H9 (cell line): ENCODE data around the gene CCL27. TPM values are rescaled to one million over a fixed set of nuclear protein-coding genes. Genes with fewer than 3 reads are reported as not detected.

ENCODE experiments used
- DNase-seq: peaks from one replicate; pipeline ENCODE4 v3.0.0-alpha.2; 2017
- H2AFZ ChIP-seq: one replicate; pipeline ENCODE4 v1.6.1; 2013; ENCODE audit warnings: mild to moderate bottlenecking, low read length, control low read depth, moderate library complexity
- H2AK5ac ChIP-seq: 2 replicates; pipeline ENCODE4 v1.6.1; 2013; ENCODE audit warnings: low read length, control low read depth, mixed read lengths; ENCODE audit not compliant: insufficient read length
- H2BK120ac ChIP-seq: one replicate; pipeline ENCODE4 v1.6.1; 2013; ENCODE audit warnings: low read depth, mild to moderate bottlenecking, low read length, control low read depth, inconsistent platforms; ENCODE audit not compliant: poor library complexity, severe bottlenecking
- H2BK12ac ChIP-seq: 2 replicates; pipeline ENCODE4 v1.6.1; 2013; ENCODE audit warnings: low read length, control low read depth, mixed read lengths, low read depth; ENCODE audit not compliant: insufficient read length
- H2BK15ac ChIP-seq: 2 replicates; pipeline ENCODE4 v1.6.1; 2013; ENCODE audit warnings: low read depth, low read length, control low read depth
- H2BK20ac ChIP-seq: one replicate; pipeline ENCODE4 v1.6.1; 2013; ENCODE audit warnings: low read depth, mild to moderate bottlenecking, low read length, control low read depth, inconsistent platforms; ENCODE audit not compliant: poor library complexity, severe bottlenecking
- H2BK5ac ChIP-seq: 2 replicates; pipeline ENCODE4 v1.6.1; 2013; ENCODE audit warnings: low read length, control low read depth, mixed read lengths; ENCODE audit not compliant: insufficient read length
- H3K14ac ChIP-seq: 2 replicates; pipeline ENCODE4 v1.6.1; 2013; ENCODE audit warnings: low read length, control low read depth; ENCODE audit not compliant: insufficient read depth
- H3K18ac ChIP-seq: 2 replicates; pipeline ENCODE4 v1.6.1; 2013; ENCODE audit warnings: low read depth, mild to moderate bottlenecking, mixed read lengths, low read length, control low read depth; ENCODE audit not compliant: insufficient read length
- H3K23ac ChIP-seq: 2 replicates; pipeline ENCODE4 v1.6.1; 2013; ENCODE audit warnings: low read length, control low read depth, mixed read lengths, low read depth; ENCODE audit not compliant: insufficient read length
- H3K23me2 ChIP-seq: 2 replicates; pipeline ENCODE4 v1.6.1; 2013; ENCODE audit warnings: low read depth, mild to moderate bottlenecking, mixed read lengths, low read length, control low read depth; ENCODE audit not compliant: insufficient read length, poor library complexity, severe bottlenecking
- H3K27ac ChIP-seq: 2 replicates; pipeline ENCODE4 v1.5.1; 2013; ENCODE audit warnings: low read length, control low read depth, mixed read lengths, low read depth; ENCODE audit not compliant: insufficient read length
- H3K27me3 ChIP-seq: 2 replicates; pipeline ENCODE4 v1.6.1; 2013; ENCODE audit warnings: low read length, control low read depth, inconsistent platforms; ENCODE audit not compliant: insufficient read depth
- H3K4ac ChIP-seq: 2 replicates; pipeline ENCODE4 v1.6.1; 2013; ENCODE audit warnings: low read depth, mild to moderate bottlenecking, control low read depth, inconsistent platforms, low read length, moderate library complexity
- H3K4me1 ChIP-seq: 2 replicates; pipeline ENCODE4 v1.6.1; 2013; ENCODE audit warnings: low read length, control low read depth, inconsistent platforms; ENCODE audit not compliant: insufficient read depth
- H3K4me2 ChIP-seq: 2 replicates; pipeline ENCODE4 v1.6.1; 2013; ENCODE audit warnings: low read length, control low read depth, mixed read lengths; ENCODE audit not compliant: insufficient read length, insufficient read depth
- H3K56ac ChIP-seq: 2 replicates; pipeline ENCODE4 v1.6.1; 2013; ENCODE audit warnings: low read depth, mild to moderate bottlenecking, mixed read lengths, low read length, control low read depth; ENCODE audit not compliant: insufficient read length
- H3K79me1 ChIP-seq: 2 replicates; pipeline ENCODE4 v1.6.1; 2013; ENCODE audit warnings: low read depth, mild to moderate bottlenecking, moderate library complexity, low read length, control low read depth, inconsistent platforms; ENCODE audit not compliant: insufficient read depth, poor library complexity, severe bottlenecking
- H3K79me2 ChIP-seq: 2 replicates; pipeline ENCODE4 v1.6.1; 2013; ENCODE audit warnings: low read length, control low read depth, inconsistent platforms; ENCODE audit not compliant: insufficient read depth
- H3K9ac ChIP-seq: 2 replicates; pipeline ENCODE4 v1.6.1; 2013; ENCODE audit warnings: low read length, control low read depth, mixed read lengths; ENCODE audit not compliant: insufficient read length; ENCODE audit errors: extremely low read depth
- H3K9me3 ChIP-seq: one replicate; pipeline ENCODE4 v1.6.1; 2013; ENCODE audit warnings: low read depth, low read length, inconsistent platforms; ENCODE audit not compliant: control insufficient read depth
- H3T11ph ChIP-seq: one replicate; pipeline ENCODE4 v1.6.1; 2013; ENCODE audit warnings: mild to moderate bottlenecking, low read length, control low read depth, inconsistent platforms
- H4K20me1 ChIP-seq: one replicate; pipeline ENCODE4 v1.6.1; 2013; ENCODE audit not compliant: control insufficient read depth, insufficient read length, insufficient read depth
- H4K5ac ChIP-seq: 2 replicates; pipeline ENCODE4 v1.6.1; 2013; ENCODE audit warnings: low read depth, mild to moderate bottlenecking, mixed read lengths, low read length, control low read depth; ENCODE audit not compliant: insufficient read length
- H4K8ac ChIP-seq: replicated peaks from 2 replicates; pipeline ENCODE4 v1.6.1; 2013; ENCODE audit warnings: low read length, control low read depth, mixed read lengths, low read depth; ENCODE audit not compliant: insufficient read length
- H4K91ac ChIP-seq: 2 replicates; pipeline ENCODE4 v1.6.1; 2013; ENCODE audit warnings: low read depth, mild to moderate bottlenecking, moderate library complexity, mixed read lengths, low read length, control low read depth; ENCODE audit not compliant: insufficient read length
- H3K27ac Mint-ChIP-seq, 3 experiments: 2 replicates in 2 of 3; 3 replicates in 1 of 3; pipeline ENCODE4 v1.8.0; 2020 to 2021; ENCODE audit warnings: mixed read lengths in 3 of 3, mild to moderate bottlenecking in 1 of 3, moderate library complexity in 1 of 3
- H3K27me3 Mint-ChIP-seq: 2 replicates; pipeline ENCODE4 v1.8.0; 2021; ENCODE audit warnings: low read depth, mild to moderate bottlenecking, moderate library complexity, mixed read lengths
- H3K36me3 Mint-ChIP-seq, 3 experiments: 2 replicates in 2 of 3; 3 replicates in 1 of 3; pipeline ENCODE4 v1.8.0; 2020 to 2021; ENCODE audit warnings: low read depth in 3 of 3, mixed read lengths in 3 of 3; ENCODE audit not compliant: insufficient read depth in 1 of 3
- H3K4me1 Mint-ChIP-seq, 2 experiments: 2 replicates each; pipeline ENCODE4 v1.8.0; 2020; ENCODE audit warnings: mixed read lengths in 2 of 2
- H3K4me3 Mint-ChIP-seq, 2 experiments: 2 replicates in 1 of 2; 3 replicates in 1 of 2; pipeline ENCODE4 v1.8.0; 2020 to 2021; ENCODE audit warnings: mild to moderate bottlenecking in 2 of 2, mixed read lengths in 2 of 2, moderate library complexity in 1 of 2
- H3K9me3 Mint-ChIP-seq, 2 experiments: 2 replicates in 1 of 2; 3 replicates in 1 of 2; pipeline ENCODE4 v1.8.0; 2020; ENCODE audit warnings: mild to moderate bottlenecking in 2 of 2, mixed read lengths in 2 of 2, moderate library complexity in 1 of 2
- WGBS: extraction: QIAGEN DNeasy Blood & Tissue Kit; methylation state at CpG from one replicate; pipeline ENCODE4 v1.1.7; 2013; ENCODE audit warnings: missing lambda C conversion rate, low lambda C conversion rate, mixed read lengths; ENCODE audit not compliant: insufficient read length; ENCODE audit errors: extremely low coverage; 5-methylcytosine and 5-hydroxymethylcytosine counted together
- total RNA-seq: library from RNA; stranded (reverse); gene quantifications from 2 replicates; pipeline ENCODE4 v1.2.1, GENCODE V29; 2021
- TF ChIP-seq, protein P1 (sequence below): fragments of 200-600 bp; sonication (generic); conservative IDR thresholded peaks from 3 replicates; pipeline ENCODE4 v1.8.0; 2021; ENCODE audit warnings: antibody characterized with exemption, mild to moderate bottlenecking

CCL27 gene
- total RNA-seq, 1 experiment from 2014 or later: 0.28 TPM

DNA sequence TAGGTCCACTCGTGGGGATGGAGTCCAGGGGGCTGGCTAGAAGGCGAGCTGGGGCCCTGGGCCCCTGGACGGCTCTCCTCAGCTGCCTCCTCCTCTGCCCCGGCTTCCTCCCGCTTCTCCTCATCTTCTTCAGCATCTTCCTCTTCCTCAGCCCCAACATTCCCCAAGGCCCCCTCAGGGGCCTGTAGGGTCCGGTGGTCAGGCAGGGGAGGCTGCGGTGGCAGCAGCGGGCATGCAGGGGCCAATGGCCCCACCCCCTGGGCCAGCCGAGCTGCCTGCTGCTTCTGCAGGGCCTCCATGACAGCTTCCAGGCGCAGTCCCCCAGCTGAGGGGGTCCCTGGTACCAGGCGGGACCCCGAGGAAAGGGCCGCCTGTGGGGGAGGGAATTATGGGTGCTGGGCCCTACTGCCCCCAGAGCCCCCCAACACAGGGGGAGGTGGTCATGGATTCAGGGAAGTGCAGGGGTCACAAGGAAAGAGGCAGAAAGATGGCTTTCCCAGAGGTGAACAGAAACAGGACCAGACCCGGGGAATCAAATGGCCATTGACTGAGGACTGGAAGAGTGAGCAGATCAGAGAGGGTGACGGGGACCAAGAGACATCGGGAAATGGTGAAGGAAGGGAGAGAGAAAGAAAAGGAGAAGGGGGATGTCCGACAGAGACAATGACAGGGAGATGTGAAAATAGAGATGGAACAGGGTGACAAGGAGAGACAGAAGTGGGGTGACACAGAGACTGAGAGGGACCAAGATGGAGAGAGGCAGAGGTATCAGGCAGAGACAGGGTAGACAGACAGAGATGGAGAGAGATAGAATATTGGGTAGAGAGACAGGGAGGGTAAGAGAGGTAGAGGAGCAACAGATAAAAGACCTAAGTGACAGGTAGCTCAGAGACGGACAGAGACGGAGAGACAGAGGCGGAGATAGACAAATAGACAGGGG lies 34.5 kb downstream of the CCL27 start:
- Histone ChIP-seq H3K79me2 (no peaks in the 10 kb centered on the region), H3K56ac (no peak overlapping the region), H2AFZ (no peak overlapping the region), H2AK5ac (no peak overlapping the region), H3K23ac (no peak overlapping the region), H3K79me1 (no peaks in the 10 kb centered on the region), H4K5ac (no peak overlapping the region), H3K4me1 (no peaks in the 10 kb centered on the region), H3K4me2 (peak overlapping the region; percentile 58), H3K18ac (no peak overlapping the region), H3K14ac (no peak overlapping the region), H3T11ph (no peak overlapping the region), H3K4ac (no peak overlapping the region), H3K23me2 (peaks cover 13% of the 10 kb centered on the region), H2BK12ac (no peak overlapping the region), H2BK120ac (no peak overlapping the region), H3K27ac (no peak overlapping the region), H4K20me1 (no peaks in the 10 kb centered on the region), H4K8ac (no peak overlapping the region), H2BK20ac (no peak overlapping the region), H2BK15ac (no peak overlapping the region), H4K91ac (no peak overlapping the region), H3K9me3 (no peaks in the 10 kb centered on the region), H2BK5ac (no peak overlapping the region), H3K9ac (no peak overlapping the region), H3K27me3 (peaks cover 56% of the 10 kb centered on the region)
- no peaks in the 10 kb centered on the region; a peak in 2 of 7 replicates for H3K36me3 Mint-ChIP-seq
- no peak for DNase-seq
- H3K27ac Mint-ChIP-seq: no peak overlapping the region
- peaks cover 17 to 36% of the 10 kb centered on the region in 2 experiments for H3K4me1 Mint-ChIP-seq
- peaks cover 0 to 6% of the 10 kb centered on the region in 2 experiments; a peak in 3 of 5 replicates for H3K9me3 Mint-ChIP-seq
- TF ChIP-seq, protein P1, sequence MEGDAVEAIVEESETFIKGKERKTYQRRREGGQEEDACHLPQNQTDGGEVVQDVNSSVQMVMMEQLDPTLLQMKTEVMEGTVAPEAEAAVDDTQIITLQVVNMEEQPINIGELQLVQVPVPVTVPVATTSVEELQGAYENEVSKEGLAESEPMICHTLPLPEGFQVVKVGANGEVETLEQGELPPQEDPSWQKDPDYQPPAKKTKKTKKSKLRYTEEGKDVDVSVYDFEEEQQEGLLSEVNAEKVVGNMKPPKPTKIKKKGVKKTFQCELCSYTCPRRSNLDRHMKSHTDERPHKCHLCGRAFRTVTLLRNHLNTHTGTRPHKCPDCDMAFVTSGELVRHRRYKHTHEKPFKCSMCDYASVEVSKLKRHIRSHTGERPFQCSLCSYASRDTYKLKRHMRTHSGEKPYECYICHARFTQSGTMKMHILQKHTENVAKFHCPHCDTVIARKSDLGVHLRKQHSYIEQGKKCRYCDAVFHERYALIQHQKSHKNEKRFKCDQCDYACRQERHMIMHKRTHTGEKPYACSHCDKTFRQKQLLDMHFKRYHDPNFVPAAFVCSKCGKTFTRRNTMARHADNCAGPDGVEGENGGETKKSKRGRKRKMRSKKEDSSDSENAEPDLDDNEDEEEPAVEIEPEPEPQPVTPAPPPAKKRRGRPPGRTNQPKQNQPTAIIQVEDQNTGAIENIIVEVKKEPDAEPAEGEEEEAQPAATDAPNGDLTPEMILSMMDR: no peak
- WGBS: no CpG with 5 or more reads among the region's 20 CpGs
- H3K4me3 Mint-ChIP-seq: peak overlapping the region; percentile 55 to 80
- H3K27me3 Mint-ChIP-seq: peaks cover 87% of the 10 kb centered on the region
